Ishikawa (cell line): Measurements from ENCODE around the gene CTBS.

Experiments used
- CEBPB ChIP-seq: IDR thresholded peaks from 2 replicates; pipeline ENCODE4 v1.6.1; 2012
- CREB1 ChIP-seq: IDR thresholded peaks from 2 replicates; pipeline ENCODE4 v1.6.1; 2012; ENCODE audit warnings: low read depth
- EGR1 ChIP-seq: IDR thresholded peaks from 2 replicates; pipeline ENCODE4 v1.6.1; 2012
- EP300 ChIP-seq: IDR thresholded peaks from 2 replicates; pipeline ENCODE4 v1.6.1; 2012; ENCODE audit warnings: borderline replicate concordance
- FOXM1 ChIP-seq: IDR thresholded peaks from 2 replicates; pipeline ENCODE4 v1.6.1; 2012; ENCODE audit warnings: low read depth, borderline replicate concordance
- MAX ChIP-seq: IDR thresholded peaks from 2 replicates; pipeline ENCODE4 v1.6.1; 2012
- NFIC ChIP-seq: IDR thresholded peaks from 2 replicates; pipeline ENCODE4 v1.6.1; 2012
- RAD21 ChIP-seq: IDR thresholded peaks from 2 replicates; pipeline ENCODE4 v1.6.1; 2012; ENCODE audit warnings: low read depth
- REST ChIP-seq: IDR thresholded peaks from 2 replicates; pipeline ENCODE4 v1.6.1; 2012; ENCODE audit warnings: low read depth, mild to moderate bottlenecking
- TAF1 ChIP-seq: IDR thresholded peaks from 2 replicates; pipeline ENCODE4 v1.6.1; 2012; ENCODE audit warnings: low read depth, mild to moderate bottlenecking
- TCF12 ChIP-seq: IDR thresholded peaks from 2 replicates; pipeline ENCODE4 v1.6.1; 2012; ENCODE audit warnings: low read depth
- TEAD4 ChIP-seq: IDR thresholded peaks from 2 replicates; pipeline ENCODE4 v1.6.1; 2012
- USF1 ChIP-seq: IDR thresholded peaks from 2 replicates; pipeline ENCODE4 v1.6.1; 2012
- YY1 ChIP-seq: IDR thresholded peaks from 2 replicates; pipeline ENCODE4 v1.6.1; 2012; ENCODE audit warnings: low read depth
- ZBTB7A ChIP-seq: IDR thresholded peaks from 2 replicates; pipeline ENCODE4 v1.6.1; 2012; ENCODE audit warnings: low read depth

CTBS gene

GRCh38 chr1:84603223-84603622 is 29.0 kb upstream of the CTBS start:
- no peak for TF ChIP-seq CEBPB
- TF ChIP-seq TEAD4 = no peak
- no peak for TF ChIP-seq CREB1
- TF ChIP-seq MAX = no peak
- TF ChIP-seq REST = no peak
- TF ChIP-seq YY1 = no peak
- no peak for TF ChIP-seq TCF12
- TF ChIP-seq ZBTB7A = no peak
- TF ChIP-seq USF1 = no peak
- TF ChIP-seq NFIC = no peak
- TF ChIP-seq FOXM1 = no peak
- TF ChIP-seq EP300 = no peak
- TF ChIP-seq EGR1 = no peak
- no peak for TF ChIP-seq RAD21
- no peak for TF ChIP-seq TAF1

GRCh38 chr1:84600796-84601195 is 26.6 kb upstream of the CTBS start:
- TF ChIP-seq CREB1 = no peak
- TF ChIP-seq TCF12 = no peak
- TF ChIP-seq CEBPB = no peak
- TF ChIP-seq TAF1 = no peak
- TF ChIP-seq USF1 = no peak
- no peak for TF ChIP-seq REST
- TF ChIP-seq ZBTB7A = no peak

GRCh38 chr1:84598846-84599741 is 24.9 kb upstream of the CTBS start:
- TF ChIP-seq EP300 (no peak), TEAD4 (no peak), NFIC (no peak), RAD21 (no peak), YY1 (no peak), USF1 (no peak)

GRCh38 chr1:84598418-84598817 is 24.2 kb upstream of the CTBS start:
- TF ChIP-seq MAX (no peak), CREB1 (no peak), TCF12 (no peak), EP300 (no peak), USF1 (no peak), FOXM1 (no peak), YY1 (no peak), EGR1 (no peak), NFIC (no peak), ZBTB7A (no peak), RAD21 (no peak), CEBPB (no peak), TAF1 (no peak), TEAD4 (no peak), REST (no peak)
